Fibroblast of skin of left quadriceps (primary cell): Measurements from ENCODE around the gene OR8B4.
A peak's percentile ranks its signal among the peaks of the same experiment; 100 is the strongest.
"Not testable (repeated sequence)": the region's sequence is repeated elsewhere in the genome, so short reads cannot be mapped to it uniquely, and the experiment has no call there.

Experiments
- DNase-seq, 2 experiments: peaks; one replicate each; pipeline ENCODE4 v3.0.0-alpha.2; 2013; ENCODE audit warnings: low read depth in 2 of 2

Gene OR8B4

GRCh38 chr11:124424384-124424921 is at the start of gene OR8B4:
TSS of gene OR8B4 (minus strand) at chr11:124424871. CDS start at chr11:124424871, 0 bp downstream.
- DNase-seq, result no peak

GRCh38 chr11:124474079-124474478 is 49.4 kb upstream of the OR8B4 start:
- DNase-seq, result no peak

- DNase-seq, result no peak
Observed at GRCh38 chr11:124473476-124473875, 48.8 kb upstream of the OR8B4 start.

- no peak for DNase-seq
Observed at GRCh38 chr11:124470561-124471227, 46.0 kb upstream of the OR8B4 start.

- DNase-seq, result no peak
Observed at GRCh38 chr11:124467381-124467927, 42.8 kb upstream of the OR8B4 start.

- DNase-seq, result no peak
Observed at GRCh38 chr11:124465368-124465767, 40.7 kb upstream of the OR8B4 start.

- DNase-seq, result no peak
Observed at GRCh38 chr11:124463990-124464389, 39.3 kb upstream of the OR8B4 start.

GRCh38 chr11:124463324-124463723 is 38.7 kb upstream of the OR8B4 start:
- no peak for DNase-seq

GRCh38 chr11:124460459-124460858 is 35.8 kb upstream of the OR8B4 start:
- no peak for DNase-seq

GRCh38 chr11:124459379-124459778 is 34.7 kb upstream of the OR8B4 start:
- not testable (repeated sequence) for DNase-seq

GRCh38 chr11:124454552-124454951 is 29.9 kb upstream of the OR8B4 start:
- no peak for DNase-seq

GRCh38 chr11:124446916-124447315 is 22.2 kb upstream of the OR8B4 start:
- no peak for DNase-seq

- DNase-seq, result no peak
Observed at GRCh38 chr11:124445646-124446150, 21.0 kb upstream of the OR8B4 start, which contains the start of gene OR8B8. TSS of gene OR8B8 (minus strand) at chr11:124445696. CDS start at chr11:124441085, 4,611 bp downstream.

GRCh38 chr11:124442847-124443246 is 18.2 kb upstream of the OR8B4 start:
- DNase-seq, result no peak

GRCh38 chr11:124442442-124442841 is 17.8 kb upstream of the OR8B4 start:
- no peak for DNase-seq

GRCh38 chr11:124441519-124441918 is 16.8 kb upstream of the OR8B4 start:
- DNase-seq, result no peak

- no peak for DNase-seq
Observed at GRCh38 chr11:124441081-124441480, 16.4 kb upstream of the OR8B4 start.

GRCh38 chr11:124440608-124441007 is 15.9 kb upstream of the OR8B4 start:
- DNase-seq, result no peak

- no peak for DNase-seq
Observed at GRCh38 chr11:124434699-124435098, 10.0 kb upstream of the OR8B4 start.

- no peak for DNase-seq
Observed at GRCh38 chr11:124429599-124429998, 4.9 kb upstream of the OR8B4 start.

GRCh38 chr11:124421043-124421442 is 3.6 kb downstream of the OR8B4 start:
- DNase-seq, result no peak

- DNase-seq, result peak; percentile 7 to 26
Observed at GRCh38 chr11:124415356-124415923, 9.2 kb downstream of the OR8B4 start.

GRCh38 chr11:124409906-124410305 is 14.8 kb downstream of the OR8B4 start:
- DNase-seq, result no peak
